Measurements from ENCODE around the gene DEF6. TPM values are rescaled to one million over a fixed set of nuclear protein-coding genes. Genes with fewer than 3 reads are reported as not detected.

Gene DEF6
- total and polyA plus RNA-seq, 2 of the 13 experiments (the other 11 are each of a cell fraction or from before 2014, with no cell fraction given) = 5.2 to 10.0 TPM

DNA sequence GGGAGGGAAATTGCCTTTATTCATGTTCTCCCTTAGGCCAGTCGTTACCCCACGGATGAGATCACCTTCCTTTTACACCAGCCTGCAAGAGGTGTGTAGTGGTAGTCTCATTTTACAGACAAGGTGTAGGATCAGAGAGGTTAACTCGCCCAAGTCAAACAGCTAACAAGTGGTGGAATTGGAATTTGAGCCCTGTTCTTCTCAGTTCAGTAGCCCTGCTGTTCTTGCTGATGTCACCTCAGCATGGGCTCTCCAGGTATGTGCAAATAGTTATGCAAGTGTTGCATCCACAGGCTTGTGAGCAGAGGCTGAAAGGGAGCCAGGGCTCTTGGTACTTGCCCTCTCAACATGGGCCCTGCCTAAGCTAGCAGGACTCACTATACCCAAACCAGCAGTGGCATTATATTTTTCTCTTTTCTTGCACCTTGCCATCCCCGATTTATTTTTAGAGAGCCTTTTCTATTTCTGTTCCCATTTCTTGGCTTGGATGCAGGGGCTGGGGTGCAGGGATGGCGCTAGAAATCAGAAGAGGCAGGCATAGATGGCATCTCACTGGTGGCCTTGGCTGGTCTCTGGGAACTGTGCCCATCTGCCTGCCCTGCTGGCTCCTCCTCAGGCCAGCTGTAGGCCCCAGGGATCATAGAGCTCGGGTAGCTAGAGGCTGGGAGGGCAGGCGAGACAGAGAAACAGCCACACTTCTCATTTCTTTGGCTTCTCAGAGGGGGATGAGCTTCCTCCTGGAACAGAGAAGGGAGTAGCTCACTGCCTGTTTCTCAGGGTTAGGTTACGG, 62.9 kb downstream of the DEF6 start (continued):
- TF ChIP-seq, protein P1, sequence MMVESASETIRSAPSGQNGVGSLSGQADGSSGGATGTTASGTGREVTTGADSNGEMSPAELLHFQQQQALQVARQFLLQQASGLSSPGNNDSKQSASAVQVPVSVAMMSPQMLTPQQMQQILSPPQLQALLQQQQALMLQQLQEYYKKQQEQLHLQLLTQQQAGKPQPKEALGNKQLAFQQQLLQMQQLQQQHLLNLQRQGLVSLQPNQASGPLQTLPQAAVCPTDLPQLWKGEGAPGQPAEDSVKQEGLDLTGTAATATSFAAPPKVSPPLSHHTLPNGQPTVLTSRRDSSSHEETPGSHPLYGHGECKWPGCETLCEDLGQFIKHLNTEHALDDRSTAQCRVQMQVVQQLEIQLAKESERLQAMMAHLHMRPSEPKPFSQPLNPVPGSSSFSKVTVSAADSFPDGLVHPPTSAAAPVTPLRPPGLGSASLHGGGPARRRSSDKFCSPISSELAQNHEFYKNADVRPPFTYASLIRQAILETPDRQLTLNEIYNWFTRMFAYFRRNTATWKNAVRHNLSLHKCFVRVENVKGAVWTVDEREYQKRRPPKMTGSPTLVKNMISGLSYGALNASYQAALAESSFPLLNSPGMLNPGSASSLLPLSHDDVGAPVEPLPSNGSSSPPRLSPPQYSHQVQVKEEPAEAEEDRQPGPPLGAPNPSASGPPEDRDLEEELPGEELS (CRISPR knock-in tag; IDR thresholded peaks at IDR 0.05) = peak; percentile 80
- no peak for TF ChIP-seq PCBP1 (IDR thresholded peaks at IDR 0.05; ENCODE audit: borderline replicate concordance, low read depth, low read length)
- no peak for TF ChIP-seq TOE1 (CRISPR knock-in tag; IDR thresholded peaks at IDR 0.05)
- peak; percentile 92 for TF ChIP-seq SIX1 (CRISPR knock-in tag; IDR thresholded peaks at IDR 0.05; ENCODE audit: borderline replicate concordance)
- TF ChIP-seq RXRA (CRISPR knock-in tag; IDR thresholded peaks at IDR 0.05) = peak; percentile 85; the same call in 1 of the 2 replicates
- no peak for TF ChIP-seq DNMT1 (CRISPR knock-in tag; IDR thresholded peaks at IDR 0.05)
- peak; percentile 62; the same call in 1 of the 2 replicates for TF ChIP-seq NFATC3 (CRISPR knock-in tag; IDR thresholded peaks at IDR 0.05)
- no peak for TF ChIP-seq MBD4 (IDR thresholded peaks at IDR 0.05; ENCODE audit: borderline replicate concordance, low read length)
- no peak for TF ChIP-seq ZNF766 (CRISPR knock-in tag; IDR thresholded peaks at IDR 0.05; ENCODE audit: borderline replicate concordance)
- TF ChIP-seq, protein P2, sequence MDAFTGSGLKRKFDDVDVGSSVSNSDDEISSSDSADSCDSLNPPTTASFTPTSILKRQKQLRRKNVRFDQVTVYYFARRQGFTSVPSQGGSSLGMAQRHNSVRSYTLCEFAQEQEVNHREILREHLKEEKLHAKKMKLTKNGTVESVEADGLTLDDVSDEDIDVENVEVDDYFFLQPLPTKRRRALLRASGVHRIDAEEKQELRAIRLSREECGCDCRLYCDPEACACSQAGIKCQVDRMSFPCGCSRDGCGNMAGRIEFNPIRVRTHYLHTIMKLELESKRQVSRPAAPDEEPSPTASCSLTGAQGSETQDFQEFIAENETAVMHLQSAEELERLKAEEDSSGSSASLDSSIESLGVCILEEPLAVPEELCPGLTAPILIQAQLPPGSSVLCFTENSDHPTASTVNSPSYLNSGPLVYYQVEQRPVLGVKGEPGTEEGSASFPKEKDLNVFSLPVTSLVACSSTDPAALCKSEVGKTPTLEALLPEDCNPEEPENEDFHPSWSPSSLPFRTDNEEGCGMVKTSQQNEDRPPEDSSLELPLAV (CRISPR knock-in tag; conservative IDR thresholded peaks at IDR 0.05; ENCODE audit: low read depth) = no peak
- peak; percentile 51; the same call in 1 of the 2 replicates for TF ChIP-seq ZNF749 (CRISPR knock-in tag; IDR thresholded peaks at IDR 0.05; ENCODE audit: borderline replicate concordance)
- no peak for TF ChIP-seq ZNF747 (CRISPR knock-in tag; IDR thresholded peaks at IDR 0.05; ENCODE audit: borderline replicate concordance)
- TF ChIP-seq RCOR2 (CRISPR knock-in tag; IDR thresholded peaks at IDR 0.05) = peak; percentile 96
- TF ChIP-seq ZNF143 (CRISPR knock-in tag; IDR thresholded peaks at IDR 0.05) = no peak
- TF ChIP-seq KLF13 (CRISPR knock-in tag; IDR thresholded peaks at IDR 0.05) = no peak
- TF ChIP-seq RARG (CRISPR knock-in tag; IDR thresholded peaks at IDR 0.05; ENCODE audit: low read depth) = 0 out of 2 replicates have a peak, but pooled peaks have one; percentile 29
- 0 out of 2 replicates have a peak, but pooled peaks have one; percentile 55 for TF ChIP-seq ZZZ3 (CRISPR knock-in tag; IDR thresholded peaks at IDR 0.05; ENCODE audit: borderline replicate concordance)
- TF ChIP-seq ZNF33B (CRISPR knock-in tag; IDR thresholded peaks at IDR 0.05) = 0 out of 2 replicates have a peak, but pooled peaks have one; percentile 49
- TF ChIP-seq WIZ (CRISPR knock-in tag; IDR thresholded peaks at IDR 0.05) = no peak
- TF ChIP-seq ZNF280B (CRISPR knock-in tag; IDR thresholded peaks at IDR 0.05; ENCODE audit: borderline replicate concordance) = no peak
- peak; percentile 67; the same call in 1 of the 2 replicates for TF ChIP-seq NCOR1 (IDR thresholded peaks at IDR 0.05; ENCODE audit: borderline replicate concordance, low read length)
- TF ChIP-seq ZNF605 (CRISPR knock-in tag; IDR thresholded peaks at IDR 0.05) = 0 out of 2 replicates have a peak, but pooled peaks have one; percentile 37
- peak; percentile 84; the same call in 1 of the 2 replicates for TF ChIP-seq ZNF12 (CRISPR knock-in tag; IDR thresholded peaks at IDR 0.05)
- peak in 1 of 2 experiments; percentile 65; a peak in 2 of 4 replicates for TF ChIP-seq KLF16 (CRISPR knock-in tag; IDR thresholded peaks at IDR 0.05)
- TF ChIP-seq ZMYM3 (CRISPR knock-in tag; IDR thresholded peaks at IDR 0.05) = peak; percentile 99

Measured in HepG2 (cell line).